HG03045 (cell line): ENCODE results near the gene HSPA6.
"Not testable (repeated sequence)": the region's sequence is repeated elsewhere in the genome, so short reads cannot be mapped to it uniquely, and the experiment has no call there.

Source experiments
- ATAC-seq: cut with Tn5 transposase; IDR thresholded peaks from one replicate; pipeline ENCODE4 v1.9.1; 2021; ENCODE audit warnings: mild to moderate bottlenecking, moderate library complexity; ENCODE audit not compliant: unreplicated experiment

Gene HSPA6

GRCh38 chr1:161531986-161532643 lies 7.8 kb downstream of the HSPA6 start:
- ATAC-seq = no peak

- not testable (repeated sequence) for ATAC-seq
These were observed 8.6 kb downstream of the HSPA6 start for GRCh38 chr1:161532644-161533567.

DNA sequence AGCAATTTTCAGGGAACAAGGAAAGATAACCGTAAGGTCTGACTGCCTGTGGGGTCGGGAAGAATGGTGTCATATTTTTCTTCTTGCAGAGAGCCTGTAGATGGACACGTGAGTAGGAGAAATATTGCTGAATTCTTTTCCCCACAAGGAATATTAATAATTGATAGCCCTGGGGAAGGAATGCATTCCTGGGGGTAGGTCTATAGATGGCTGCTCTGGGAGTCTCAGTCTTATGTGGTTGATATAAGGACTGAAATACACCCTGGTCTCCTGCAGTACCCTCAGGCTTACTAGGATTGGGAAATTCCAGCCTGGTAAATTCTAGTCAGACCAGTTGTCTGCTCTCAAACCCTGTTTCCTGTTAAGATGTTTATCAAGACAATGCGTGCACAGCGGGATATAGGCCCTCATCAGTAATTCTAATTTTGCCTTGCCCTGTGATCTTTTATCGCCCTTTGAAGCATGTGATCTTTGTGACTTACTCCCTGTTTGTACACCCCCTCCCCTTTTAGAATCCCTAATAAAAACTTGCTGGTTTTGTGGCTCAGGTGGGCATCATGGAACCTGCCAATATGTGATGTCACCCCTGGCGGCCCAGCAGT lies 12.8 kb downstream of the HSPA6 start:
- ATAC-seq = not testable (repeated sequence)

DNA sequence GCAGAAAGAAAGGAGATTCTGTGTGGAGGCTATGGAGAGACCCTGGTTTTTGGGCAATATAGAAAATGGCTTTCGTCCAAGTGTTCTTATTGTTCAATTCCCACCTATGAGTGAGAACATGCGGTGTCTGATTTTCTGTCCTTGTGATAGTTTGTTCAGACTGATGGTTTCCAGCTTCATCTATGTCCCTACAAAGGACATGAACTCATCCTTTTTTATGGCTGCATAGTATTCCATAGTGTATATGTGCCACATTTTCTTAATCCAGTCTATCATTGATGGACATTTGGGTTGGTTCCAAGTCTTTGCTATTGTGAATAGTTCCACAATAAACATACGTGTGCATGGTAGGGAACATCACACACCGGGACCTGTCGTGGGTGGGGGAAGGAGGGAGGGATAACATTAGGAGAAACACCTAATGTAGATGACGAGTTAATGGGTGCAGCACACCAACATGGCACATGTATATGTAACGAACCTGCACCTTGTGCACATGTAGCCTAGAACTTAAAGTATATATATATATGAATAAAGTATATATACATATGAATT lies 14.7 kb downstream of the HSPA6 start:
- ATAC-seq = not testable (repeated sequence)

- peak; percentile 66 for ATAC-seq
These were observed 15.6 kb downstream of the HSPA6 start for GRCh38 chr1:161539731-161540569.

DNA sequence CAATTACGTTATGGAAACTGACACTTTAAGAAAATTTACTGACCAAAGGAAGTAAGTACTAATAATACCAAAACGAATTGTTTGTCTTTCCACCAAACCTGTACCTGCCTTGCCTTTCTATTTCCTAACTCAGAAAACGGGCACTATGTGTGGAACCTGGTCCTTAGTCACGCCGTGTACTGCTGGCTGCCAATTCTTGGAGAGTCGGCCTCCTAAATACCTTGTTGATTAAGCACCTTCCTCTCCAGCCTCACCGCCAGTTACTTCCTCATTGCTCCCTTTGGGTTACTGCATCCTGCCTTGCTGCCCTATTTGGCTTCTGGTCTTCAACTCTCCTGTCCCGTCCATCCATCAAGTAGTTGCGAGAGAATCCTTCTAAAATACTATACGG lies 16.2 kb downstream of the HSPA6 start:
- not testable (repeated sequence) for ATAC-seq

GRCh38 chr1:161542091-161542559 lies 17.8 kb downstream of the HSPA6 start:
- ATAC-seq = peak; percentile 46

GRCh38 chr1:161543125-161543524 lies 18.8 kb downstream of the HSPA6 start:
- ATAC-seq = not testable (repeated sequence)

DNA sequence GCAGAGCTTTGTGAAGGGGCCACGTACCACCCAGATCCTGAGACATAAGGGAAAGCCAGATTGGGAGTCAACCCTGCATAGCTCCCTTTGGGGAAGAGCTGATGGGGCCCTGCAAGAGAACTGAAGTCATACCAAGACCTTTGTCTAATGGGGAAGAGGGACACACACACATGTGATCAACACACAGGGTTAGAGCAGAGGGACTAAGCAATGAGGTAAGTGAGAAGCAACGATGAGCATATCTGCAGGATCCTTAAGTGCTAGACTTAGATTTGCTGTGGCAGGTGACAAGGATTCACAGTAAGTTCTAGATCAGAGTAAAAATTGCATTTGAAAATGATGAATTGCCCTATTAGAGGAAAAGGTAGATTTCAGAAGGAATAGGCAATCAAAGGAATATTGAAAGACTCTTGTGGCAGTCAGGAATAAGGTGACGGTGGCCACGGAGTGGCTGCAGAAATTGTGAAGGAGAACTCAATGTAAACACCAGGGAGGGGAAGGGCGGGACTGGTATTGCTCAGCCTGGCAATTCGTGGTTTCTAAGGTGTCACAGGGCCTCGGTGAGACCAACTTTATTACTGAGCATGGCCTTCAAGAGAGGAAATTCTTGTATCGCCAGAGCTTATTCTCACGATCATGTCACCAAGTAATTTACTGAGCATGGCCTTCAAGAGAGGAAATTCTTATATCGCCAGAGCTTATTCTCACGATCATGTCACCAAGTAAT lies 20.8 kb downstream of the HSPA6 start:
- not testable (repeated sequence) for ATAC-seq

- not testable (repeated sequence) for ATAC-seq
These were observed 23.8 kb downstream of the HSPA6 start for GRCh38 chr1:161547995-161548741.

GRCh38 chr1:161548749-161549406 lies 24.5 kb downstream of the HSPA6 start:
- not testable (repeated sequence) for ATAC-seq

DNA sequence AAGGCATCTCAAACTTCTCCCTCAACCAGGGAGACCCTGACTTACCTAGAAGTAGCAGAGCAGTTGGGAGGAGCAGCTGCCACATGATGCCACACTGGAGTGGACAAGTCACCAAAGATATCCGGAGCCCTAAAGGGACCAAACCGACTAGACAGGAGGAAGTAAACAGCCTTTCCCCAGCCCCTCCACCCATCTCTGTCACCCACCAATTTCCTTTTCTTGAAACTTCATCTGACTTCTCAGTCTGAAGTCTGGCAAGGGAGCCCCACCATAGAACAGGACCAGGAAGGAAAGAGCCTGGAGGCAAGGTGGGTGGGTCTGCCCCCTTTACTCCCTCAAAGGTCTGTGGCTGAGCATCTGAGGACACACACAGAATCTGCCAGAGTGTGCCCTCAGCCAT lies 25.3 kb downstream of the HSPA6 start, which contains the start of gene FCGR3A:
Gene FCGR3A, minus strand, starts transcription at position 167 of the 400 bp plus-strand sequence. Its CDS starts 82 bp downstream, at position 85.
- ATAC-seq = no peak

- ATAC-seq = not testable (repeated sequence)
These were observed 26.6 kb downstream of the HSPA6 start for GRCh38 chr1:161550942-161551341.

GRCh38 chr1:161553631-161554030 lies 29.3 kb downstream of the HSPA6 start:
- ATAC-seq = not testable (repeated sequence)

GRCh38 chr1:161554340-161554739 lies 30.0 kb downstream of the HSPA6 start:
- ATAC-seq = not testable (repeated sequence)

DNA sequence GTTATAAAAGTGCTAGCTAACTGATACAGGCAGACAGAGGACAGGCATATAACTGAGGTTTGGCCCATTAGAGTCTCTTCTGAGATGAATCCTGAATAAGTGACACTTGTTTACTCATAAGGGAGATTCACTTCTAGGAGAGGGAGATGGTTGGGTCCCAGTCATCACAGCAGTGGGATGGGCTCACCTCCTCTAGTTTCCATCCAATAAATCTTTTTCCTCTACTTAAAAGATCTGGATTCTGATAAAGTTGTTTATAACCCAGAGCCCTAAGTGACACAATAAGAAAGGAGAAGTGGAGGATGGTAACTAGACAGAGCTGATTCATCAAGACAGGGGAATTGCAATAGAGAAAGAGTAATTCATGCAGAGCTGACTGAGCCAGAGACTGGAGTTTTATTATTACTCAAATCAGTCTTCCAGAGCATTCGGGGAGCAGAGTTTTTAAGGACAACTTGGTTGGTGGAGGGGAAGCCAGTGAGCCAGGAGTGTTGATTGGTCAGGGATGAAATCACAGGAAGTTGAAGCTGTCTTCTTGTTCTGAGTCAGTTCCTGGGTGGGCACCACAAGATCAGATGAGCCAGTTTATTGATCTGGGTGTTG lies 30.6 kb downstream of the HSPA6 start:
- ATAC-seq = not testable (repeated sequence)

DNA sequence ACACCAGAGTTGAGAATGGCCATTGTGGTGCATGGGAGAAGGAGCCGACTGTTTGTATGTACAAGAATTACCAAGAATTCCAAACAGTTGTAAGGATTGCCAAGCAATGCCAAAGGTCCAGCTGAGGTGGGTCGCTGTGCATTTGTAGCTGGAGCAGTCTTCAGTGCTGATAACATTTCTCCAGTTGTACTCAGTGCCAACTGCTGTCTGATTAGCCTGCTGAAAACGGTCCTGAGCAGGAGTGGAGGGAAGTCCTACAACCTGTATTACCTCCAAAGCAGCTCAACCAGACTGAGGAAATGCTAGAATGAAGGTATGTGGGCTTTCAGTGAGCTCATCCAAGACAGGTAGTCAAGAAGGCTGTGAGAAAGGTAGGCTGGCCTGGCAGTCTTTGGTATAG lies 31.8 kb downstream of the HSPA6 start:
- not testable (repeated sequence) for ATAC-seq

DNA sequence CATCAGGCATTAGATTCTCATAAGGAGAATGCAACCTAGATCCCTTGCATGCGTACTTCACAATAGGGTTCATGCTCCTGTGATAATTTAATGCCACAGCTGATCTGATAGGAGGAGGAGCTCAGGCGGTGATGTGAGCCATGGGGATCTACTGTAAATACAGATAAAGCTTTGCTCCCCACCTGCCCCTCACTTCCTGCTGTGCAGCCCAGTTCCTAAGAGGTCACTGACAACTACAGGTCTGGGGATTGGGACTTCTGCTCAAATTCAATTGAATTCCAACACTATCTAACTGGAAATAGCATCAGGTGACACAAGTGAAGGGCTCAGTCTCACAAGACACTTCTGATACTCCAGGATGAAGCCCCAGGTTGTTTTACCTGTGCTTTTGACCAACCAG lies 32.6 kb downstream of the HSPA6 start:
- ATAC-seq = not testable (repeated sequence)
